Fibroblast of peridontal ligament (primary cell): ENCODE measurements around the gene CDK19.

Source experiments
- DNase-seq: peaks from one replicate; pipeline ENCODE4 v3.0.0-alpha.2; 2010; ENCODE audit errors: extremely low read depth

The CDK19 gene

GRCh38 chr6:110815411-110816409 is at the start of gene CDK19:
Gene CDK19 (minus strand): TSS chr6:110815469. CDS start chr6:110815136, 333 bp downstream.
- DNase-seq, result peak; percentile 96

DNA sequence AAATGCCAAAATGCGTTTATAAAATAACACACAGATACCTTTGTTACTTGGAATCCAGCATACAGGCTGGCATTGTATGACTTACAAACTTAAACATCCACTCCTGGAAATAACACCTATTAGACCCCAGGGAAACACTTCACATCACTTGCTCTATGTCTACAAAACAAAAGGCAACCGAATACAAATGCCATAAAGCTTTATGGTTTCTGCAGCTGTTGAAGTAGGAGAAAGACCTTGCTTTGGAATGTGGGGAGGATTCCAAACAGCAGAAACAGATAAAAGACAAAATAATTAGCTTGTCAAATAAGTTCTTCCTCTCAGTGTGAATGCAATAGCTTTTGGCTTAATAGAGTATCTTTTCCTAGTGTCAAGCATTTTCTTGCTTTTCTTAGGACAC is 49.6 kb upstream of the CDK19 start:
- no peak for DNase-seq

DNA sequence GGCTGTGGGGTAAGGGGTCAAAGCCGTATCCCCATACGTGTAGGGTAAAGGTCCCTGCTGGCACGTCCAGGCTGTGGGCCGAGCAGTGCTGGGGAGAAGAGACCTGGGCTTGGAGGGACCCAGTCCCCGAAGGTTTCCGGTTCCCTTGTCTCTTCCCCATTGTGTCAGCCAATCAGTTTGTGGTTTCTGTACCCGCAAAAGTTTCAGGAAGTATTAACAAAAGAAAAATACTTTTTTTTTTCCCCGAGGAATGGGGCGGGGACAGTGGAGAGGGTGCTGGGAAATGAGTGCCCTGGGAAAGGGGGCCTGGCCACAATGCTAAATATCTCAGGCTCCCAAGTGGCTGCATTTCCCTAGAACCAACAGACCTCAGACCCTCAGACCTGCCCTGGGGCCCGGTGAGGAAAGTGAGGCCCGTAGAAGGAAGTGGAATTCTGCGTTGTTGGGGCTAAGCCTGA is 44.1 kb upstream of the CDK19 start:
- no peak for DNase-seq

- no peak for DNase-seq
These were observed 43.4 kb upstream of the CDK19 start for GRCh38 chr6:110858562-110859214.

GRCh38 chr6:110858016-110858415 is 42.7 kb upstream of the CDK19 start:
- no peak for DNase-seq

GRCh38 chr6:110856296-110856695 is 41.0 kb upstream of the CDK19 start:
- DNase-seq, result no peak

GRCh38 chr6:110853754-110854477 is 38.6 kb upstream of the CDK19 start:
- no peak for DNase-seq

DNA sequence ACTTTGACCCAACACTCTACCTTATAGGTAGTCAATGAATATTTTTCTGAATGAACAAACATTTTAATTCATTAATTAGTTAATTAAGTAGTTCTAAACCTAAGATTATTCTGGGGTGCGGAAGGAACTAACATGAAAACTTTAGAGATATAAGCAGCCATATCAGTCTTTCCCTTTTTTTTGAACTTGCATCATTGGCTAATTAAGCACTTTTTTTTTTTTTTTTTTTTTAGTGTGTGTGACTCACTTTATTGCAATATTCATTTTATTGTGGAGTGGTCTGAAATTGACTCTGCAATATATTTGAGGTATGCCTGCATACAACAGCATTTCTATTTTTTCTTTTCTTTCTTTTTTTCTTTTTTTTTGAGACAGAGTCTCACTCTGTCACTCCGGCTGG is 37.5 kb upstream of the CDK19 start:
- no peak for DNase-seq

DNA sequence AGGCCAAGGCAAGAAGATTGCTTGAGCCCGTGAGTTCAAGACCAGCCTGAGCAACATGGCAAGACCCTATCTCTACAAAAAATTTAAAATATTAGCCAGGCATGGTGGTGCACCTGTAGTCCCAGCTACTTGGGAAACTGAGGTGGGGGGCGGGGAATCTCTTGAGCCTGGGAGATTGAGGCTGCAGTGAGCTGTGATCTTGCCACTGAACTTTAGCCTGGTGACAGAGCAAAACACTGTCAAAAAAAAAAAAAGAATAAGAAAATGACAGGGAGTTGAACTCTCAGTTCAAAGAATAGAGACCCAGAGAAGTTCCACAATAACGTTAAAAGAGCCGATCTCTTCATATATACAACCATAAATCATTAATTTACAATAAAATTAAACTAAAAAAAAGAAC is 34.5 kb upstream of the CDK19 start:
- no peak for DNase-seq

GRCh38 chr6:110841266-110841665 is 26.0 kb upstream of the CDK19 start:
- DNase-seq, result no peak

GRCh38 chr6:110835751-110836150 is 20.5 kb upstream of the CDK19 start:
- DNase-seq, result peak; percentile 14

DNA sequence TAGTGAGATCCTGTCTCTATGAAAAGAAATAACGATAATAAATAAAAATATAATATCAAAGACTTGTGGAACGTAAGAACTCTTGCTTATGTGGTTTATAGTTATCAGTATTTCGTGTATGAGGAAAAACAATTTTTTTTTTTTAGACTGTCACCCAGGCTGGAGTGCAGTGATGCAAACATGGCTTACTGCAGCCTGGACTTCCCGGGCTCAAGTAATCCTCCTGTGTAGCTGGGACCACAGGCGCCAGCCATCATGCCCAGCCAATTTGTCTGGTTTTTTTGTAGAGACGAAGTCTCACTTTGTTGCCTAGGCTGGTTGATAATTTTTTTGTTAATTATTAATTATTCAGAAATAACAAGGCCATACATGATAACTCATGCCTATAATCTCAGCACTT is 18.6 kb upstream of the CDK19 start:
- no peak for DNase-seq

GRCh38 chr6:110831405-110831804 is 16.1 kb upstream of the CDK19 start:
- no peak for DNase-seq

DNA sequence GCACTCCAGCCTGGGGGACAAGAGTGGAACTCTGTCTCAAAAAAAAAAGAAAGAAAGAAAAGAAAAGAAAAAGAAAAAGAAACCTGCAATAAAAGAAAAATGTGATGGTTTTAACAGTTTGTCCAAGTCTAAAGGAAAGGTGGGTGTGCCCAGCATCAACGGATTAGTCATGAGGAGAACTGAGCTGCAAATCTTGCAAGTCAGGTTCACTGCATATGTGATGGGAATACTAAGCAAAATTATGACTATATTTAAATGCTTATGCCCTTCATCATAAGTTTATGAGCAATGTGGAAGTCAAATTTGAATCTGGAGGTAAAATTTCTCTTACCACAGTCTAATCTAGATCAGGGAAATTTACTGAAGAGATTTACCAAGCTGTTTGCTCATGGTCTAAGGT is 13.1 kb upstream of the CDK19 start:
- DNase-seq, result peak; percentile 45

GRCh38 chr6:110826236-110827129 is 11.2 kb upstream of the CDK19 start:
- DNase-seq, result peak; percentile 8

GRCh38 chr6:110823146-110823545 is 7.9 kb upstream of the CDK19 start:
- peak; percentile 25 for DNase-seq

GRCh38 chr6:110822249-110822648 is 7.0 kb upstream of the CDK19 start:
- DNase-seq, result peak; percentile 87

GRCh38 chr6:110816677-110817076 is 1.4 kb upstream of the CDK19 start:
- no peak for DNase-seq

DNA sequence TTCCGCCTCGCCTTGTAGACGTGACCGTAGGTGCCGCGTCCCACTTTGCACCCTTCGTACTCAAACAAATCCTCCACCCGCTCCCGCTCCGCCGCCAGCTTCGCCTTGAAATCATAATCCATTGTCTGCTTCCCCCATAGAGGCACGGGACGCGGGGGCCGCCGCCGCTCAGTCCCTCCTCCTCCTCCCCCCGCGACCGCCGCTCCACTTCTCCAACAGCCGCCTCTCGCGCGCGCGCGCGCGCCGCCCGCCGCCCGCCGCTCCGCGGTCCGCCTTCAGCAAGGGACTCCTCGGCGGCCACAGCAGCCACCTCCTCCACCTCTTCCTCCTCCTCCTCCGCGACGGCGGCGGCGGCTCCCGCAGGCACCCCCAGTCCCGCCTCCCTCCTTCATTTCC is 256 bp downstream of the CDK19 start:
- DNase-seq, result no peak

DNA sequence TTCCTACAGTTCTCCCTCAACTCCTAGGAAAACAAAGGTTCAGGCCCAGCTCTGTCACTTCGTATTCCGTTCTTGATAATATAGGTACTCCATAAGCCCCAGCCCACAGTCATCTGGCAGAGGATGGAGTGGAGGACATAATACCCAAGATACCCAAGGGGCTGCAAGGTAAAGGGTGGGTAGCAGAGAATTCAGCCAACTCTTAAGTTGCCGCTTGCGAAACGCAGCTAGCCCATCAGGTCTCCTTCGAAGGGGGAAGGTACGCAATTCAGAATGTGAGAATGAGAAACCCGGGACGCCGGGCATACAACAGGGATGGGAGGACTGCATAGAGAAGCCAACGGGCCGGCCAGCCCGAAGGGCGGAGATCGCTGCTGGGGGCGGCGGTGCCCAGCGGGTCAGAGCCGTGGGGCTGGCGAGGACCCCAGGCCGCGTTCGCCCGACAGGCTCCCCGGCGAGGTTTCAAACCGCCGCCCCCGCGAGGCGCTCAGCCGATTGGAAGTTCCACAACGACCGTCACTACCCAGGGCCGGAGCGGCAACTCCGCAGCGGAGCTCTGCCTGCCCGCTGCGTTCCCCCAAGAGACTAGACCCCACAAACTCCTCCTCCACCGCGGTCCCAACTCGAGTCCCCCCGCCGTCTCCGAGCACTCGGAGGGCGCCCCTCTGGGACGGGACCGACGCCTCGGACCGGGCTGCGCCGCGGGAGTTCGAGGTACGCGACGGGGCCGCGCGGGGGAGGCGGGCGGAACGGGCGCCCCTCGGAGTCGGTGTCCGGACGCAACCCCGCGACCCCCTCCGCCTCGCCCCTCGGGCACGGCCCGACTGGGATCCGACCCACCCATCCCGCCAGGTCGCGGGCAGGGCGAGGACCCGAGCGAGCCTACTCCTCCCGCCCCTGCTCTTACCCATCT is 911 bp downstream of the CDK19 start:
- DNase-seq, result peak; percentile 32
